Adrenal gland (tissue), 5 donors: Measurements from ENCODE around the gene OR2S2.
"Not testable (repeated sequence)": the region's sequence is repeated elsewhere in the genome, so short reads cannot be mapped to it uniquely, and the experiment has no call there.

Source experiments
- POLR2A ChIP-seq, 2 donors: fragments of 450-650 bp; IDR thresholded peaks; one replicate each; pipeline ENCODE4 v1.6.1; 2017; ENCODE audit warnings: antibody characterized with exemption in 2 of 2, mild to moderate bottlenecking in 2 of 2, moderate library complexity in 1 of 2
- TF ChIP-seq, protein P1 (sequence below), 6 experiments: fragments of 450-650 bp in 4 of 6; fragments of 200-600 bp in 2 of 6; sonication (generic) in 1 of 6; IDR thresholded peaks; 1 replicate in 5 of 6; 2 replicates in 1 of 6; pipeline versions ENCODE4 v1.5.1 to v1.8.0; 2016 to 2021; ENCODE audit warnings: antibody characterized with exemption in 6 of 6, mild to moderate bottlenecking in 2 of 6, moderate library complexity in 1 of 6
- donor health status: DM: no; HTN: no; CAD: no.

- TF ChIP-seq, protein P1, sequence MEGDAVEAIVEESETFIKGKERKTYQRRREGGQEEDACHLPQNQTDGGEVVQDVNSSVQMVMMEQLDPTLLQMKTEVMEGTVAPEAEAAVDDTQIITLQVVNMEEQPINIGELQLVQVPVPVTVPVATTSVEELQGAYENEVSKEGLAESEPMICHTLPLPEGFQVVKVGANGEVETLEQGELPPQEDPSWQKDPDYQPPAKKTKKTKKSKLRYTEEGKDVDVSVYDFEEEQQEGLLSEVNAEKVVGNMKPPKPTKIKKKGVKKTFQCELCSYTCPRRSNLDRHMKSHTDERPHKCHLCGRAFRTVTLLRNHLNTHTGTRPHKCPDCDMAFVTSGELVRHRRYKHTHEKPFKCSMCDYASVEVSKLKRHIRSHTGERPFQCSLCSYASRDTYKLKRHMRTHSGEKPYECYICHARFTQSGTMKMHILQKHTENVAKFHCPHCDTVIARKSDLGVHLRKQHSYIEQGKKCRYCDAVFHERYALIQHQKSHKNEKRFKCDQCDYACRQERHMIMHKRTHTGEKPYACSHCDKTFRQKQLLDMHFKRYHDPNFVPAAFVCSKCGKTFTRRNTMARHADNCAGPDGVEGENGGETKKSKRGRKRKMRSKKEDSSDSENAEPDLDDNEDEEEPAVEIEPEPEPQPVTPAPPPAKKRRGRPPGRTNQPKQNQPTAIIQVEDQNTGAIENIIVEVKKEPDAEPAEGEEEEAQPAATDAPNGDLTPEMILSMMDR (IDR thresholded peaks at IDR 0.05) = not testable (repeated sequence)
- not testable (repeated sequence) for TF ChIP-seq POLR2A (IDR thresholded peaks at IDR 0.05)
These were observed 35.2 kb upstream of the OR2S2 start for GRCh38 chr9:35993136-35993535.
